GM20000 (cell line): ENCODE data around the gene NPC1.
A peak's percentile ranks its signal among the peaks of the same experiment; 100 is the strongest.

ENCODE experiments used
- DNase-seq: peaks from one replicate; pipeline ENCODE4 v3.0.0; 2012; ENCODE audit warnings: low spot score
- TF ChIP-seq, protein P1 (sequence below): IDR thresholded peaks from 2 replicates; pipeline ENCODE4 v1.5.1; 2012; ENCODE audit warnings: mild to moderate bottlenecking, control low read depth; ENCODE audit errors: extremely low read depth, missing control alignments

NPC1 gene

GRCh38 chr18:23573626-23574431 is 12.5 kb downstream of the NPC1 start:
- TF ChIP-seq, protein P1, sequence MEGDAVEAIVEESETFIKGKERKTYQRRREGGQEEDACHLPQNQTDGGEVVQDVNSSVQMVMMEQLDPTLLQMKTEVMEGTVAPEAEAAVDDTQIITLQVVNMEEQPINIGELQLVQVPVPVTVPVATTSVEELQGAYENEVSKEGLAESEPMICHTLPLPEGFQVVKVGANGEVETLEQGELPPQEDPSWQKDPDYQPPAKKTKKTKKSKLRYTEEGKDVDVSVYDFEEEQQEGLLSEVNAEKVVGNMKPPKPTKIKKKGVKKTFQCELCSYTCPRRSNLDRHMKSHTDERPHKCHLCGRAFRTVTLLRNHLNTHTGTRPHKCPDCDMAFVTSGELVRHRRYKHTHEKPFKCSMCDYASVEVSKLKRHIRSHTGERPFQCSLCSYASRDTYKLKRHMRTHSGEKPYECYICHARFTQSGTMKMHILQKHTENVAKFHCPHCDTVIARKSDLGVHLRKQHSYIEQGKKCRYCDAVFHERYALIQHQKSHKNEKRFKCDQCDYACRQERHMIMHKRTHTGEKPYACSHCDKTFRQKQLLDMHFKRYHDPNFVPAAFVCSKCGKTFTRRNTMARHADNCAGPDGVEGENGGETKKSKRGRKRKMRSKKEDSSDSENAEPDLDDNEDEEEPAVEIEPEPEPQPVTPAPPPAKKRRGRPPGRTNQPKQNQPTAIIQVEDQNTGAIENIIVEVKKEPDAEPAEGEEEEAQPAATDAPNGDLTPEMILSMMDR = no peak

DNA sequence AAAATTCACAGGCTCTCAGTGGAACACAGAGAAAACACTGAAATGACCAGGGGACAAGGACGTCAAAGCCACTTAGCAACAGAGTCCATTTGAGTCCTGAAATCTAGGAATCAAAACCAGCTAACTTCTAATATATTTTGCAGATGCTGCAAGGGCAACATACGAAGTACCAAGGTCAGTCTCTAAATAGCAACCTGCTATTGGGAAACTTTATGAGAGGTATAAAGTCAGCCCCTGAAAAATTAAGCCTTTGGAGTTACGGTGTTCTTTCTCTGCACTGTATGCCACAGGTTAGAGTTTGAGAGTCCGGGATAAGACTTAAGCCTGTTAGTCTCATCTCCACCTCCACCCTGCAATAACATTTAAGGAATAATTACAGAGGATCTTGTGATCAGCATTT is 13.3 kb downstream of the NPC1 start:
- DNase-seq = no peak
- TF ChIP-seq, protein P1 = no peak

More at GRCh38 chr18:23573626-23574431, 12.5 kb downstream of the NPC1 start:
- DNase-seq = peak; percentile 51

- TF ChIP-seq, protein P1 = no peak
- DNase-seq = no peak
Measured at GRCh38 chr18:23572570-23572969, 13.7 kb downstream of the NPC1 start.

- TF ChIP-seq, protein P1 = no peak
Measured at GRCh38 chr18:23572012-23572411, 14.3 kb downstream of the NPC1 start.

DNA sequence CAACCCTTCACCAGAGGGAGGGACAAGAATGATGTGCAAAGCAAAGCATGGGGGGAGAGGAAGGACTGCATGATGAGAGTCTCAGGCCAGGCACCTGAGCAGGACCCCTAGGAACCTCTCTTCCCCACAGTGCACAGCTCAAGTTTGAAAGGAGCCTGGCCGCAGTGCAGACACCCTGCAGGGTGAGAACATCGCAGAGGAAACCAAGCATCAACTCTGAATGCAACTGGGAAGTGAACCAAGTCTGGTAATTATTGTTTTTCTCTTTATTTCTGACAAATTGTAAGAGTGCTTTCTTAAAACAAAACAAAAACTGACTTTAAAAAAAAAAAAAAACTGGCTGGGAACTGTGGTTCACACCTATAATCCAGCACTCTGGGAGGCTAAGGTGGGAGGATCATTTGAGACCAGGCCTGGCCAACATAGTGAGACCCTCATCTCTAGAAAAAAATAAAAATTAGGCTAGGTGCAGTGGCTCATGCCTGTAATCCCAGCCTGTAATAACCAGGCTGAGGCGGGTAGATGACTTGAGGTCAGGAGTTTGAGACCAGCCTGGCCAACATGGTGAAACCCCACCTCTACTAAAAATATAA is 15.3 kb downstream of the NPC1 start:
- DNase-seq = no peak
- TF ChIP-seq, protein P1 = no peak

More at GRCh38 chr18:23572012-23572411, 14.3 kb downstream of the NPC1 start:
- no peak for DNase-seq

- TF ChIP-seq, protein P1 = no peak
Measured at GRCh38 chr18:23569299-23570063, 16.8 kb downstream of the NPC1 start.

More at GRCh38 chr18:23569299-23570063, 16.8 kb downstream of the NPC1 start:
- DNase-seq = no peak
